Cerebellar nuclear complex (tissue), 1 donor: ENCODE measurements around the gene RGP1.

Source experiments
- DNase-seq, 2 experiments: peaks; one replicate each; lab custom pipeline; 2025; lab: John Stamatoyannopoulos, UW

The RGP1 gene

DNA sequence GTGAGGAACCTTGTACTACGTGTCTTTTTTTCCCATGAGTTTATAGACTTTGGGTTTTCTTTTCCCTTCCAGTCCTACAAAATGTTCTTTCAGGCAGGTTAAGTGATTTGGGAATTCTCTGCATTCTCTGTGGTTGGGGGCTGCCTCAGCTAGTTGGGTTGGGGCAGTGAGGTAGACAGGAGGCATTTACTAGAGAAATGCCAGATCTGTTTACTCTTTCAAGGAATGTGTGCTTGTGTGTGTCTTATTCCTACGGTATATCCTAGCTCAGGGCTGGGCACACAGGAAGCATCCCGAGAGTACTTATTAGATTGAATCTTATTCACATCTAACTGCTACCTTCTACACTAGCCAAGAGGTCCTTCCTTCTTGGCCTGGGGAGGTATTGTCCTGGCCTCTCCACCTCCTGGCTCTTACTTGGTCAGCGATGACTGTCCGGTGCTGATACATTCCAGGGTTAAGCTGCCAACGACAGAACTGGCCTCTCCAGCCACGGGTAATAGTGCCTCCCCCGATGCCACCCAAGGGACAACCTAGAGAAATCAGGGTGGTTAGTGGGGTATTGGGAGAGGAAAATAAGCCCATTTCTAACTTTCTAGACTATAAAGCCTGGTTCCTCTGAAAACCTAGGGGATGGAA, 5.1 kb upstream of the RGP1 start:
- DNase-seq = no peak

GRCh38 chr9:35745569-35745968, 3.5 kb upstream of the RGP1 start:
- no peak for DNase-seq

GRCh38 chr9:35746583-35746982, 2.5 kb upstream of the RGP1 start:
- no peak for DNase-seq

- DNase-seq = no peak
Observed at GRCh38 chr9:35748242-35748857, 737 bp upstream of the RGP1 start.

- peak in 1 of 2 experiments; percentile 18 for DNase-seq
Observed at GRCh38 chr9:35749515-35750255, 598 bp downstream of the RGP1 start.

DNA sequence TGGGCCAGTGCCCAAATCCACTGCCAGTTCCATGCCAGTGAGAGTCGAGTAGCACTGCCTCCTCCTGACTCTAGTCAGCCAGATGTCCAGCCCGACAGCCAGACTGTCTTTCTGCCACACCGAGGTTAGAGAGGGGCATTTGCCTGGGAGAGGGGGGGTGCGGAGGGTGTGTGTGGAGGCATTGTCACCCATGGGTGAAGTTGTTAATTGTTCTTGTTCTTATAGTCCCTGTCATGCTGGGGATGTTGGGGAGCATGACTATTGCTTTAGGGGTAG, 1.1 kb downstream of the RGP1 start:
- DNase-seq = no peak

- DNase-seq = no peak
Observed at GRCh38 chr9:35753466-35753865, 4.4 kb downstream of the RGP1 start.

GRCh38 chr9:35754264-35754663, 5.2 kb downstream of the RGP1 start, which contains the start of gene MSMP:
TSS of gene MSMP (minus strand) at chr9:35754276. CDS start at chr9:35754129, 147 bp downstream.
- no peak for DNase-seq

DNA sequence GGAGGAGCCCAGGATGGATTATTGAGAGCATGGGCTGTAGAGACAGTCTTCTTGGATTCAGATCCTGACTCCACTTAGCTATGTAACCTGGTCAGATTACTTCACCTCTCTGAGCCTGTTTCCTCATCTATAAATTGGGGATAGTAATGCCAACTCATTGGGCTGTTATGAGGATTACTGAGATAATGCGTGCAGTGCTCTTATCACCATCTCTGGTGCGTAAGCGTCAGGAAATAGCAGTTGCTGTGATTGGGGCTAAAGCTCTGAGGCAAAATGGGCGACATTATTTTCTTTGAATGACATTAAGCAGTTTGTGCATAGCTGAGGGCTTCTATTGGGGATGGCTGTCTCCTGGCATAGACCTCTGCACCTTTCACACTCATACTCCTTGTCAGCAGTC, 6.0 kb downstream of the RGP1 start:
- DNase-seq = no peak

DNA sequence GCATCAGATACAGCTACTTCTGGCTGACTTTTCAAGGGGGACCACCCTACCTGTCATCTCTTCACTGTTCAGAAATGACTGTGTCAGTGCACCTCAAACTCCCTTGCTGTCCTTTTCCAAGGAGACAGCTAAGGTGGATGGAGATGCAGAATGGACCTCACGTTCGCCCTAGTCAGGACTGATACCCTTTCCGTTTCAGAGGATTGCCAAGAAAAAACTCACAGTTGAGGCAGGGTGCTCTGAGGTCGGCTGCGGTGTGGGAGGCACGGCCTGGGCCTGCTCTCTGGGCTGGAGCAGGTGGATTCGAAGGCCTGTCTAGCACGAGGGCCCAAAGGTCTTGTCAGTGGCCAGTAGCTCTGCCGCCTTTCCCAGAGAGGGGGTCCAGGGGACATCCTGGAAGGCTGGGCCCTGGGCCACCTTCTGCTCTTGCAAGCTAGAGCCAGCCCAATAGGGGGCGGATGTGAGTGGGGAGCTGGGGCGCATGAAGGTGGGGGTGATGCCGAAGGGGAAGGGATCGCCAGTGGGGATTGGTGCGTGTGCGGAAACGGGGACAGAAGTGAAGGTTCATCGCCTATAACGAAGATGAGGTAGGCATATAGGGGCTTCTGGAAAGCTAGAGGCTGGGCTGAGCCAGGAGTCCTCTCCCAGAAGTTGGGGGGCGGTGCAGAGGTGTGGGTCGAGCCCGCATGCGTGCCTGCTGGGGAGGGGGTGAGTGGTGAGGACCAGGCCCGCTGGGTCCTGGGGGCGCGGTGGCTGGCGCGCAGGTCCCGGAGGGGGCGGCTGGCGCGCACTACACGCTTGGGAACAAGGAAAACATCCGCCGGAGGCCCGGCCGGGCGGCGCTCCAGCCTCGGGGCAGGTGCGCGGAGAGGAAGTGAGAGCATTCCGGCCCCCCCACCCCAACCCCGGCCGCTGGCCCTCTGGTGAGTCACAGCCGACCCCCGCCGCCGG, 7.5 kb downstream of the RGP1 start:
- peak in 1 of 2 experiments; percentile 50 for DNase-seq

DNA sequence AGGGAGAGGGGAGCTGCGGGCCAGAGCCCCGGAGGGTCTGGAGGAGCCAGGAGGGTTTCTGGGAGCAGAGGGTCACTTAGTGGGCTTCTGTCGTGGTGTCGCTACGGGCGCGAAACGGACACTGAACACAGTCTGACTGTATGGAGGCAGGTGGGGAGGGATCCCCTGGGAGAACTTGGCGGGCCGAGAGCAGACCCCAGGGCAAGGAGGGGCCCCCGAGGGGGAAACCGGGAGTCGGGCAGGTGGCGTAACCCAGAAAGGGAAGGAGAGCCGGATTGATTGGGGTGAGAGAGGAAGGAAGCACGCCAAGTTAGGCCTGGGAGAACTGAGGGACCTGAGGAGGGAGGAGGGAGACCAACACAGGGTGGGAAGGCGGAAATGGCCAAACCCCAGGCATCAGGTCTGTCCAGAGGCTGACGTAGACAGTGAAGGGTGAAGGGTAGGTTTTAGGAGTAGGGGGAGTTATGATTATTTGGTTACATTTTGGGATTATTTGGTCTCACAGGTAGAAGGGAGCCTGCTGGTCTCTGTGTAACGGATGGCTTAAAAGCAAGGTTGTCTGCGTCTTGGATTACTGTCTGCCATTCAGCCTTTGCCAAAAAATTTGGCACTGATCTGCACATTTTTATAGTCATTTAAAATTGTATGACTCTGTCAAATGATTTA, 8.3 kb downstream of the RGP1 start:
- peak in 1 of 2 experiments; percentile 48 for DNase-seq

DNA sequence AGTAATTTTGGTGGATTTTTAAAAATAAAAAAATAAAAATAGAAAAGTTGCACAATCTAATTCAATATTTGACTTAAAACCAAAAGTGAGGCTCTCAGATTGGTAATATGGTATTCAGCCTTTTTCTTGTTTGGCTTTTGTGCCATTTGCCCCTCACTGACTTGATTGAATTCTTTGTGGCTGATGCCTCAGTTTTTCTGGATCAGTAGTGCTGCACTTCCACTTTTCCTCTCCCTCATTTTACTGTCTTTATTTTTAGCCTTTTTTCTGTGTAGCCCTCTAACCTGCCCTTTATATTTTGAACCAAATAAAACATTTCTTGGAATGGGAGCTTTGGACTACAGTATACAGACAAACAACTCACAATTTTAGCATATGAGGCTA, 8.8 kb downstream of the RGP1 start:
- no peak for DNase-seq

DNA sequence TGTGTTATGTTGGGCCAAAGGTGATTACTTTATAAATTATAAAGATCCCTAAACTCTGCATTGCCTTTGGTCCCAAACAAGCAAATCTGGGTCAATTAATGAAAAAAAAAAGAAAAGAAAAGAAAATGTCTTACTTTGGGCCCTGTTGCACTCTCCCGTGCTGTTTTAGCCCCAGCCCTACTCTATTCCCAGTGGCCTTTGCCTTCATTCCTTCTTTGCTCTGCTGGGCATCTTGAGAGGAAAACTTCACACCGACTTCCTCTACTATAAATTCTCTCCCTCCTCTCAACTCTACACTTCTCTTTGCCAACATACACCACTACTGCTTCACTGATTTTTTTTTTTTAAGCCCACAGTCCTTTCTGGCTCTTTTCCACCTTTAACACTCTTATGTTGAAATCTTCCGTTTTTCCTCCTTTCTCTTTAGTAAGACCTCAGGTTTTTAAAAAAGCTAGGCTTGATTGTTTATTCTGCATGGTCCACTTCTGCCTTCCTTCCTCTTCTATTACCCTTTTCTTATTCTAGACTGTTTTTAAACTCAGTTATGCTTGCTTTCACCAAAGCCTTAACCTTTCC, 9.5 kb downstream of the RGP1 start:
- DNase-seq = no peak

DNA sequence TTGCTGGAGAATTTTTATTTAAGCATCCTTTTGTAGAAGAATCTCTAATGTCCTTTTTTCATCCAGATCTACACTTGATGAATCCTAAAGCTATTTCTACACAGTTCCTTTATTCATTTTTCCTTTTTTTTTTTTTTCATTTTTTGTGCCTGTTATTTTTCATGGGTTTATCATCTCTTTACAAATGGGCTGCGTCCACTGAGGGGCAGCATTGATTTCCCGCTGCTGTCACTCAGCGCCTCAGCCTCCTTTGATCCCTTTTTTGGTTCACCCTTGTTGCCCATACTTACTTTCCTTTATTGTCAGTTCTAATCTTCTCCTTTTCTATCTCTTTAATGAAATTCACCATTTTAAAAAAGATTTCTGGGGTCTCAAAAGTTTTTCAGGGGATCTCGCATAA, 10.7 kb downstream of the RGP1 start:
- DNase-seq = no peak

- no peak for DNase-seq
Observed at GRCh38 chr9:35760651-35761050, 11.6 kb downstream of the RGP1 start.

DNA sequence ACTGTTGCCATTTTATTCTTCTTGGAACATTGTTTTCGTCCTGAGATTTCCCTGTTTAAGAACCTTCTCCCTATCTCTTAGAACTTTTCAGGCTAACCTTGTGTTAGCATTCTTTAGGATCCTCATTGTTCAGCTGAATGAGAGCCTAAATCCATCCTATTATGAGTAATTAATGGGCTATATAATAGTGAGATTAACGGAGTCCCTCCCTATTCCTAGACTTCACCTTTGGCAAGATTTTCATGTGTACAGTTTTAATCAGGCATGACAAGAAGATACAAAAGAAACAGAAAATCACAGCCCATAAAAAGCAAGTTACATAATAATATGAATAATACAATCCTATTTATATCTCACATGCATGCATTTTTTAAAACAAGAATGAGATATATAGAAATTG, 14.1 kb downstream of the RGP1 start:
- no peak for DNase-seq

DNA sequence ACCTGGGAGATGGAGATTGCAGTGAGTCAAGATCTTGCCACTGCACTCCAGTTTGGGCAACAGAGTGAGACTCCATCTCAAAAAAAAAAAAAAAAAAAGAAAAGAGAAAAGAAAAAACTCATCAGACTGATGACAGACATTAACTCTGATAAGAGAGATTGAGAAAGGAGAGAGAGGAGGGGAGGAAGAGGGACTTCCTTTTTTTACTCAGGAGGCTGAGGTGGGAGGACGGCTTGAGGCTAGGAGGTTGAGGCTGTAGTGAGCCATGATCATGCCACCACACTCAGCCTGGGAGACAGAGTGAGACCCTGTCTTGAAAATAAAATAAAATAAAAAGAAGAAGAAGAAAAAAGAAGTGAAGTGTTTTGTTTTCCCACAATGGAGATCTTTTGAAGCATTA, 14.7 kb downstream of the RGP1 start:
- DNase-seq = no peak

DNA sequence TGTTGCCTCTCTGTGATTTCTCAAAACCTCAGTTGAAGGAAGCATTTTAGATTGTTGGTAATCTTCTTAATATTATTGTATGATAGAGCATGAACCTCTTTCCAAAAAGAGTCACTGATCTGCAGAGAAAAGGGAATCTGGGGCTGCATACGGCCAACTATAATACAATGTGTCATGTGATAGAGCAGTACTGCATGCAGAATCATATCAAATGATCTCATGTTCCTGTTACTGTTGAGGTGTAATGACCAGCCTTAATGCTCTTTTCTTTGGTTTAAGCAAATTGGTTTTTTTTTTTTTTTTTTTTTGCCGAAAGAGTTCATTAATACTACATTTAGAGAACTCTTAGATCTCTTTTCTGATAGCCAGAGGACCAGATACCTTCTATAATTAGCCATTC, 17.9 kb downstream of the RGP1 start:
- no peak for DNase-seq

DNA sequence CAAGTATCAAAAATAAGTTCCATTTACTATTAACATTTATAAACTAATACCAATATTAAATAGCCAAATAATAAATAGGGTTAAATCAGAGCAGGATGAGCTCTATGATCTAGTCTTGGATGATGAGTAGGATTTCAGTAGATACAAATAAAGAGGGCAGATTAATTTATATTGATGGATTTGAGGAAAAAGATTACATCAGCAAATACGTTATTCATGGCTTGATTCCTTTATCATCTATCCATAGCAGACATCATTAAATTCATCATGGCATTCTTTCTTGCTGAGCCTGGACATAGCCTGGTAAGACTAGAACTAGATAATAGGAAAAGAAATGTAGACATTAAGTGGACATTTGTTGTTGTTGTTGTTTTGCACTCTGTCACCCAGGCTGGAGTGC, 18.4 kb downstream of the RGP1 start:
- DNase-seq = no peak

- no peak for DNase-seq
Observed at GRCh38 chr9:35769763-35770162, 20.7 kb downstream of the RGP1 start.

GRCh38 chr9:35771075-35771433, 22.0 kb downstream of the RGP1 start:
- DNase-seq = peak; percentile 83 to 90

- peak in 1 of 2 experiments; percentile 31 for DNase-seq
Observed at GRCh38 chr9:35771534-35771933, 22.4 kb downstream of the RGP1 start.
